SK-N-SH (cell line): ENCODE results near the gene CACNA1G. TPM values are rescaled to one million over a fixed set of nuclear protein-coding genes. Genes with fewer than 3 reads are reported as not detected.

Source experiments
- CTCF ChIA-PET: fragments of 300-600, 350-600 bp; formaldehyde crosslinking; extraction: SDS; loops from one replicate; lab custom pipeline; 2021; lab: Yijun Ruan, JAX
- POLR2A ChIA-PET: fragments of 350-600 bp; sonication (Branson Sonifier 250); formaldehyde crosslinking; extraction: SDS; loops from one replicate; lab custom pipeline; 2020; ENCODE audit warnings: antibody characterized with exemption, inconsistent platforms; lab: Yijun Ruan, JAX
- DNase-seq: peaks from one replicate; pipeline ENCODE4 v3.0.0; 2012
- H2AFZ ChIP-seq: fragments of 200-600 bp; sonication (generic); 2 replicates; pipeline ENCODE4 v1.8.1; 2016; ENCODE audit warnings: antibody characterized with exemption, mild to moderate bottlenecking, low read depth
- H3F3A ChIP-seq: fragments of 200-600 bp; sonication (generic); replicated peaks from 2 replicates; pipeline ENCODE3; 2016; ENCODE audit warnings: antibody characterized with exemption, mild to moderate bottlenecking; ENCODE audit not compliant: insufficient read depth
- H3K27ac ChIP-seq, 2 experiments: fragments of 200-500 bp in 1 of 2; fragments of 200-600 bp in 1 of 2; sonication (Bioruptor generic) in 1 of 2; sonication (generic), shearing (Covaris generic) in 1 of 2; 2 replicates each; pipeline versions ENCODE4 v1.5.1 to v1.6.1; 2014 to 2016; ENCODE audit warnings: low read depth in 2 of 2, inconsistent platforms in 1 of 2, low read length in 1 of 2, mild to moderate bottlenecking in 1 of 2, mixed read lengths in 1 of 2
- H3K27me3 ChIP-seq: fragments of 200-600 bp; sonication (generic), shearing (Covaris generic); 2 replicates; pipeline ENCODE4 v1.6.1; 2016; ENCODE audit warnings: mixed run types; ENCODE audit not compliant: insufficient read depth
- H3K36me3 ChIP-seq, 2 experiments: fragments of 200-500 bp in 1 of 2; fragments of 200-600 bp in 1 of 2; sonication (Bioruptor generic) in 1 of 2; sonication (generic) in 1 of 2; replicated peaks in 1 of 2; 2 replicates each; pipeline versions ENCODE3 to v1.5.1; 2014 to 2016; ENCODE audit warnings: low read length in 1 of 2, mild to moderate bottlenecking in 1 of 2; ENCODE audit not compliant: insufficient read depth in 2 of 2, control insufficient read depth in 1 of 2
- H3K4me1 ChIP-seq, 2 experiments: fragments of 200-500 bp in 1 of 2; fragments of 200-600 bp in 1 of 2; sonication (Bioruptor generic) in 1 of 2; sonication (generic), shearing (Covaris generic) in 1 of 2; 2 replicates each; pipeline versions ENCODE4 v1.5.1 to v1.6.1; 2014 to 2016; ENCODE audit warnings: low read depth in 1 of 2, low read length in 1 of 2, mixed run types in 1 of 2; ENCODE audit not compliant: insufficient read depth in 2 of 2, control insufficient read depth in 1 of 2
- H3K4me2 ChIP-seq: fragments of 200-600 bp; sonication (generic), shearing (Covaris generic); 2 replicates; pipeline ENCODE4 v1.6.1; 2017; ENCODE audit warnings: mixed run types
- H3K4me3 ChIP-seq, 2 experiments: fragments of 200-500 bp in 1 of 2; fragments of 200-600 bp in 1 of 2; sonication (Bioruptor generic) in 1 of 2; sonication (generic), shearing (Covaris generic) in 1 of 2; 2 replicates each; pipeline versions ENCODE4 v1.5.1 to v1.8.1; 2014 to 2016; ENCODE audit warnings: low read depth in 2 of 2, inconsistent platforms in 1 of 2, low read length in 1 of 2, mild to moderate bottlenecking in 1 of 2, mixed read lengths in 1 of 2, moderate library complexity in 1 of 2
- H3K79me2 ChIP-seq: fragments of 200-600 bp; sonication (generic); 2 replicates; pipeline ENCODE4 v1.8.1; 2017; ENCODE audit warnings: mild to moderate bottlenecking; ENCODE audit not compliant: insufficient read depth
- H3K9ac ChIP-seq: fragments of 200-600 bp; sonication (generic); 2 replicates; pipeline ENCODE4 v1.6.1; 2017; ENCODE audit warnings: mixed run types
- H3K9me2 ChIP-seq: fragments of 200-600 bp; sonication (generic); 2 replicates; pipeline ENCODE4 v1.6.1; 2017; ENCODE audit warnings: mixed run types
- H3K9me3 ChIP-seq: fragments of 200-600 bp; sonication (generic); 2 replicates; pipeline ENCODE4 v1.6.1; 2017; ENCODE audit warnings: mixed run types, mild to moderate bottlenecking, moderate library complexity
- H4K20me1 ChIP-seq: fragments of 200-600 bp; sonication (generic); 2 replicates; pipeline ENCODE4 v1.6.1; 2017; ENCODE audit warnings: mild to moderate bottlenecking, mixed run types; ENCODE audit not compliant: insufficient read depth
- EZH2phosphoT487 ChIP-seq: fragments of 200-600 bp; sonication (generic); IDR thresholded peaks from 2 replicates; pipeline ENCODE4 v1.6.1; 2017; ENCODE audit warnings: low read depth, mixed run types, mild to moderate bottlenecking, antibody characterized with exemption, moderate library complexity, borderline replicate concordance
- FOXJ3 ChIP-seq: sonication (generic); formaldehyde crosslinking; IDR thresholded peaks from 2 replicates; pipeline ENCODE4 v1.5.1; 2020; ENCODE audit warnings: mild to moderate bottlenecking, missing genetic modification reagents
- GABPA ChIP-seq: IDR thresholded peaks from 2 replicates; pipeline ENCODE4 v1.4.0; 2012; ENCODE audit warnings: low read depth, mild to moderate bottlenecking
- MXI1 ChIP-seq: IDR thresholded peaks from 2 replicates; pipeline ENCODE4 v1.6.1; 2012; ENCODE audit warnings: mild to moderate bottlenecking, low read depth, low read length, improper control_type of control experiment
- NFIC ChIP-seq: IDR thresholded peaks from 2 replicates; pipeline ENCODE4 v1.4.0; 2012; ENCODE audit warnings: borderline replicate concordance
- RXRA ChIP-seq: IDR thresholded peaks from 2 replicates; pipeline ENCODE4 v1.4.0; 2012; ENCODE audit warnings: low read depth, mild to moderate bottlenecking, borderline replicate concordance
- TCF12 ChIP-seq: IDR thresholded peaks from 2 replicates; pipeline ENCODE4 v1.4.0; 2012
- YY1 ChIP-seq: IDR thresholded peaks from 2 replicates; pipeline ENCODE4 v1.4.0; 2012; ENCODE audit warnings: low read depth, mild to moderate bottlenecking
- WGBS: methylation state at CpG from one replicate; pipeline ENCODE4 v1.1.6; 2017; ENCODE audit warnings: low lambda C conversion rate; 5-methylcytosine and 5-hydroxymethylcytosine counted together
- polyA plus RNA-seq, 3 experiments: library from polyadenylated mRNA; depleted of rRNA; stranded (reverse); fragments of >200 nt; gene quantifications; 2 replicates each; pipeline ENCODE4 v1.2.3, GENCODE V29; 2012
- TF ChIP-seq, protein P1 (sequence below): IDR thresholded peaks from 2 replicates; pipeline ENCODE4 v1.6.1; 2012; ENCODE audit warnings: mild to moderate bottlenecking, low read depth, low read length, moderate library complexity
- TF ChIP-seq, protein P2 (sequence below): IDR thresholded peaks from 2 replicates; pipeline ENCODE4 v1.4.0; 2012; ENCODE audit warnings: low read depth, borderline replicate concordance
- TF ChIP-seq, protein P3 (sequence below): IDR thresholded peaks from 2 replicates; pipeline ENCODE4 v1.4.0; 2012; ENCODE audit warnings: low read depth, borderline replicate concordance
- TF ChIP-seq, protein P4 (sequence below): fragments of 200-600 bp; sonication (generic); IDR thresholded peaks from 2 replicates; pipeline ENCODE4 v1.6.1; 2017; ENCODE audit warnings: antibody characterized with exemption, mild to moderate bottlenecking, moderate library complexity

CACNA1G gene
- polyA plus RNA-seq, 1 of the 3 experiments (the other 2 are of a cell fraction), result 0.21 TPM

DNA sequence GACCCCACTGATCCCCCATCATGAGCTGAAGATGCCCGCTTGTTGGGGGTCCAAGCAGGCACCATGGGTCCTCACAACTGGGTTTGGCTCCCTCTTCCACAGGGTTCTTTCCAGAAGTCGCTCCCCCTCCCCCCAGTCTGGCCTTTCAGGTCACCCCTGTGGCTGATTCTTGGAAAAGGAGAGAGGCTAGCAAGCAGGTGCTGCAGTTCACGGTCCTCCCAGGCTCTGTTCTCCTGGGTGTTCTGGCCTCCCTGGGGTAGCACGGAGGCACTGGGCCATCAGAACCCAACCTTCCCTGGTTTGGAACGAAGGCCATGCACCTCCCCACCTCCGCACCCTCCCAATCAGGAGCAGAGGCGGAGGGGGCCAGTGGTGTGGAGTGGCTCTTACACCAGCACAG lies 18.9 kb downstream of the CACNA1G start:
- Histone ChIP-seq H3K4me3 (no peak overlapping the region), H3K9me3 (no peaks in the 10 kb centered on the region), H3F3A (no peaks in the 10 kb centered on the region), H3K36me3 (no peaks in the 10 kb centered on the region)
- TF ChIP-seq NFIC (no peak), YY1 (no peak), TCF12 (no peak), FOXJ3 (CRISPR knock-in tag) (no peak), RXRA (no peak), EZH2phosphoT487 (no peak), MXI1 (no peak), GABPA (no peak)
- TF ChIP-seq, protein P1, sequence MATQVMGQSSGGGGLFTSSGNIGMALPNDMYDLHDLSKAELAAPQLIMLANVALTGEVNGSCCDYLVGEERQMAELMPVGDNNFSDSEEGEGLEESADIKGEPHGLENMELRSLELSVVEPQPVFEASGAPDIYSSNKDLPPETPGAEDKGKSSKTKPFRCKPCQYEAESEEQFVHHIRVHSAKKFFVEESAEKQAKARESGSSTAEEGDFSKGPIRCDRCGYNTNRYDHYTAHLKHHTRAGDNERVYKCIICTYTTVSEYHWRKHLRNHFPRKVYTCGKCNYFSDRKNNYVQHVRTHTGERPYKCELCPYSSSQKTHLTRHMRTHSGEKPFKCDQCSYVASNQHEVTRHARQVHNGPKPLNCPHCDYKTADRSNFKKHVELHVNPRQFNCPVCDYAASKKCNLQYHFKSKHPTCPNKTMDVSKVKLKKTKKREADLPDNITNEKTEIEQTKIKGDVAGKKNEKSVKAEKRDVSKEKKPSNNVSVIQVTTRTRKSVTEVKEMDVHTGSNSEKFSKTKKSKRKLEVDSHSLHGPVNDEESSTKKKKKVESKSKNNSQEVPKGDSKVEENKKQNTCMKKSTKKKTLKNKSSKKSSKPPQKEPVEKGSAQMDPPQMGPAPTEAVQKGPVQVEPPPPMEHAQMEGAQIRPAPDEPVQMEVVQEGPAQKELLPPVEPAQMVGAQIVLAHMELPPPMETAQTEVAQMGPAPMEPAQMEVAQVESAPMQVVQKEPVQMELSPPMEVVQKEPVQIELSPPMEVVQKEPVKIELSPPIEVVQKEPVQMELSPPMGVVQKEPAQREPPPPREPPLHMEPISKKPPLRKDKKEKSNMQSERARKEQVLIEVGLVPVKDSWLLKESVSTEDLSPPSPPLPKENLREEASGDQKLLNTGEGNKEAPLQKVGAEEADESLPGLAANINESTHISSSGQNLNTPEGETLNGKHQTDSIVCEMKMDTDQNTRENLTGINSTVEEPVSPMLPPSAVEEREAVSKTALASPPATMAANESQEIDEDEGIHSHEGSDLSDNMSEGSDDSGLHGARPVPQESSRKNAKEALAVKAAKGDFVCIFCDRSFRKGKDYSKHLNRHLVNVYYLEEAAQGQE, result no peak
- TF ChIP-seq, protein P2, sequence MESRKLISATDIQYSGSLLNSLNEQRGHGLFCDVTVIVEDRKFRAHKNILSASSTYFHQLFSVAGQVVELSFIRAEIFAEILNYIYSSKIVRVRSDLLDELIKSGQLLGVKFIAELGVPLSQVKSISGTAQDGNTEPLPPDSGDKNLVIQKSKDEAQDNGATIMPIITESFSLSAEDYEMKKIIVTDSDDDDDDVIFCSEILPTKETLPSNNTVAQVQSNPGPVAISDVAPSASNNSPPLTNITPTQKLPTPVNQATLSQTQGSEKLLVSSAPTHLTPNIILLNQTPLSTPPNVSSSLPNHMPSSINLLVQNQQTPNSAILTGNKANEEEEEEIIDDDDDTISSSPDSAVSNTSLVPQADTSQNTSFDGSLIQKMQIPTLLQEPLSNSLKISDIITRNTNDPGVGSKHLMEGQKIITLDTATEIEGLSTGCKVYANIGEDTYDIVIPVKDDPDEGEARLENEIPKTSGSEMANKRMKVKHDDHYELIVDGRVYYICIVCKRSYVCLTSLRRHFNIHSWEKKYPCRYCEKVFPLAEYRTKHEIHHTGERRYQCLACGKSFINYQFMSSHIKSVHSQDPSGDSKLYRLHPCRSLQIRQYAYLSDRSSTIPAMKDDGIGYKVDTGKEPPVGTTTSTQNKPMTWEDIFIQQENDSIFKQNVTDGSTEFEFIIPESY, result no peak
- TF ChIP-seq, protein P3, sequence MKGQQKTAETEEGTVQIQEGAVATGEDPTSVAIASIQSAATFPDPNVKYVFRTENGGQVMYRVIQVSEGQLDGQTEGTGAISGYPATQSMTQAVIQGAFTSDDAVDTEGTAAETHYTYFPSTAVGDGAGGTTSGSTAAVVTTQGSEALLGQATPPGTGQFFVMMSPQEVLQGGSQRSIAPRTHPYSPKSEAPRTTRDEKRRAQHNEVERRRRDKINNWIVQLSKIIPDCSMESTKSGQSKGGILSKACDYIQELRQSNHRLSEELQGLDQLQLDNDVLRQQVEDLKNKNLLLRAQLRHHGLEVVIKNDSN, result no peak
- TF ChIP-seq, protein P4, sequence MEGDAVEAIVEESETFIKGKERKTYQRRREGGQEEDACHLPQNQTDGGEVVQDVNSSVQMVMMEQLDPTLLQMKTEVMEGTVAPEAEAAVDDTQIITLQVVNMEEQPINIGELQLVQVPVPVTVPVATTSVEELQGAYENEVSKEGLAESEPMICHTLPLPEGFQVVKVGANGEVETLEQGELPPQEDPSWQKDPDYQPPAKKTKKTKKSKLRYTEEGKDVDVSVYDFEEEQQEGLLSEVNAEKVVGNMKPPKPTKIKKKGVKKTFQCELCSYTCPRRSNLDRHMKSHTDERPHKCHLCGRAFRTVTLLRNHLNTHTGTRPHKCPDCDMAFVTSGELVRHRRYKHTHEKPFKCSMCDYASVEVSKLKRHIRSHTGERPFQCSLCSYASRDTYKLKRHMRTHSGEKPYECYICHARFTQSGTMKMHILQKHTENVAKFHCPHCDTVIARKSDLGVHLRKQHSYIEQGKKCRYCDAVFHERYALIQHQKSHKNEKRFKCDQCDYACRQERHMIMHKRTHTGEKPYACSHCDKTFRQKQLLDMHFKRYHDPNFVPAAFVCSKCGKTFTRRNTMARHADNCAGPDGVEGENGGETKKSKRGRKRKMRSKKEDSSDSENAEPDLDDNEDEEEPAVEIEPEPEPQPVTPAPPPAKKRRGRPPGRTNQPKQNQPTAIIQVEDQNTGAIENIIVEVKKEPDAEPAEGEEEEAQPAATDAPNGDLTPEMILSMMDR, result no peak
- TF ChIP-seq, all 33 proteins: peak for 0
- Histone ChIP-seq H3K27me3 (peaks cover 13% of the 10 kb centered on the region), H4K20me1 (no peaks in the 10 kb centered on the region), H3K4me2 (no peak overlapping the region), H2AFZ (no peak overlapping the region), H3K4me1 (peaks cover 0 to 3% of the 10 kb centered on the region in 2 experiments; a peak in 1 of 4 replicates), H3K79me2 (no peaks in the 10 kb centered on the region), H3K9me2 (no peaks in the 10 kb centered on the region), H3K27ac (no peak overlapping the region), H3K9ac (no peak overlapping the region)
- POLR2A ChIA-PET, result no interaction called here
- no peak for DNase-seq
- WGBS, result 71% methylated on average over 7 of the region's 7 CpGs
- CTCF ChIA-PET, result interaction anchor here (1.3 to 1.5 kb wide), 2 partner anchors 9 to 47 kb away, joined by 4 to 5 read pairs; no protein-coding TSS in a partner anchor
